HG03558 (cell line): ENCODE data around the gene MON1B.
A peak's percentile ranks its signal among the peaks of the same experiment; 100 is the strongest.

ENCODE experiments used
- ATAC-seq: cut with Tn5 transposase; IDR thresholded peaks from one replicate; pipeline ENCODE4 v1.9.1; 2021; ENCODE audit warnings: moderate number of reproducible peaks; ENCODE audit not compliant: unreplicated experiment; ENCODE audit errors: extremely low read depth

Gene MON1B

DNA sequence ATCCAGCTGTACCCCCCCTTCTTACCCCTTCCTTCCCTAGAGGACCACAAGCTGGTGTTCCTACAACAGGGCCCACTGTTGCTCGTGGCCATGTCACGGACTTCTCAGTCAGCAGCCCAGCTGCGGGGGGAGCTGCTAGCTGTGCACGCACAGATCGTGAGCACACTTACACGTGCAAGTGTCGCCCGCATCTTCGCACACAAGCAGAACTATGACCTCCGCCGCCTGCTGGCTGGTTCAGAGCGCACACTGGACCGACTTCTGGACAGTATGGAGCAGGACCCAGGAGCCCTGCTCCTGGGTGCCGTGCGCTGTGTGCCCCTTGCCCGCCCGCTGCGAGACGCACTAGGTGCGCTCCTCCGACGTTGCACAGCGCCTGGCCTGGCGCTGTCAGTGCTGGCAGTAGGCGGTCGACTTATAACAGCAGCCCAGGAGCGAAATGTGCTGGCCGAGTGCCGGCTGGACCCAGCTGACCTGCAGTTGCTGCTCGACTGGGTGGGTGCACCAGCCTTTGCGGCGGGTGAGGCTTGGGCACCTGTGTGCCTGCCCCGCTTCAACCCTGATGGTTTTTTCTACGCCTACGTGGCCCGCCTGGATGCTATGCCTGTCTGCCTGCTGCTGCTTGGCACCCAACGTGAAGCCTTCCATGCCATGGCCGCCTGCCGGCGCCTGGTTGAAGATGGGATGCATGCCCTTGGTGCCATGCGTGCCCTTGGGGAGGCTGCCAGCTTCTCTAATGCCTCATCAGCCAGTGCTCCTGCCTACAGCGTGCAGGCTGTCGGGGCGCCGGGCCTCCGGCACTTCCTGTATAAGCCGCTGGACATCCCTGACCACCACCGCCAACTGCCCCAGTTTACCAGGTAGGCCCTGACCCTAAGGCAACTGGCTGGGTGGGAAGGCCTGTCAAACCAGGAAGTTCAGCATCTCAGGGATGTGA, 3.6 kb downstream of the MON1B start:
- ATAC-seq: no peak

- ATAC-seq: no peak
Observed at GRCh38 chr16:77195411-77195810, 4.4 kb downstream of the MON1B start.

GRCh38 chr16:77197747-77198146, 6.8 kb downstream of the MON1B start:
- no peak for ATAC-seq

DNA sequence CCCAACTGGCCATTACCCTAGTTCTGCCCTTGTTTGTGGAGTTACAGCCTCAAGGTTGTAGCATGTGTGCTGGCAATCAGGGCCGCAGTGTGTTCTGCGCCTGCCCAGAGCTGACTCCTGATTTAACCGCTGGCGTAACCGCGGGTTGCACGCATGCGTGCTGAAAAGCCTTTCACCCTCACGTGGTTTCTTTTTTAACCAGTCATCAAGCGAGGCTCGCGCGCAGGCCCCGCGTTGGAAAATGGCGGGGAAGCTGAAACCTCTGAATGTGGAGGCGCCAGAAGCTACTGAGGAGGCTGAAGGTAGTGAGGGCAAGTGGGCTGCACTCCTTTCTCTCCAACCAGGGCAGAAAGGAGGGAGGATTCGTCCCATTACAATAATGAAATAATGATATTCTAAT, 8.2 kb downstream of the MON1B start, which contains the start of gene SYCE1L:
SYCE1L (plus strand) TSS at position 198 of the 400 bp plus-strand sequence; CDS start at position 242, 44 bp downstream.
- no peak for ATAC-seq

- ATAC-seq: no peak
Observed at GRCh38 chr16:77206533-77206932, 15.5 kb downstream of the MON1B start.

DNA sequence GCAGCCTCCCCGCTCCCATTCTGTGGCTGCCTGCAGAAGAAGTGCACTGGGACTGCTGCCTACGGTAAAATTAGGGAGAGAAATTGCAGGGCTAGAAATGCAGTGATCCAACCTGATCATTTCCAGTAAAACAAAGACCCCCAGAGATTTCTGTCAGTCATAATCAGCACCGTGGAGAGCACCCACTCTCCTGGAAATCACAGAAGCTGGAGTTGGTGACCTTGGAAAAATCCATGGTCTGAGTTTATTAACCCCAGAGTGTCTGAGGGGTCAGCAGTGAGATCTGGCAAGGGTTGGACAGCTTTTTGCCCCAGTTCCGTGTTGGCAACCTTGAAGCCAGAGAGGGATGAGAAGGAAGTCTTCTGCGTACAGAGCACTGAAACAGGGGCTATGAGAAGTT, 16.0 kb downstream of the MON1B start:
- ATAC-seq: no peak

DNA sequence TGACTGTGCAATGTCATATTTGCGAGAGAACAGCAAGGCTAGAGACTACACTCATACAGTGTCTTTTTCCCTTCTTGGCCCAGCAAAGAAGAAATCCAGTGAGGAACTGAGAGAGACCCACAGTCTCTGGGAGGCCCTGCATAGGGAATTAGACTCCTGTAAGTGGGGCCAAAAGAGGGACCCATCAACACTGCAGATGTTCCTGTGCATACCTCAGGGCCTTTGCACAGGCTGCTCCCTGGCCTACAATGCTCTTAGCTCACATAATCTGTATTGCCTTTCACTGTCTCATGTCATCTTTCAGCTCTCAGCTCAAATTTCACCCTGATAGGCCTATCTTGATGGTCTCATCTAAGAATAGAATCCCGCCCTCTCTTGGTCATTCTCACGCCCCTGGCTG, 17.4 kb downstream of the MON1B start:
- ATAC-seq: no peak

- ATAC-seq: no peak
Observed at GRCh38 chr16:77211880-77212740, 21.1 kb downstream of the MON1B start.

DNA sequence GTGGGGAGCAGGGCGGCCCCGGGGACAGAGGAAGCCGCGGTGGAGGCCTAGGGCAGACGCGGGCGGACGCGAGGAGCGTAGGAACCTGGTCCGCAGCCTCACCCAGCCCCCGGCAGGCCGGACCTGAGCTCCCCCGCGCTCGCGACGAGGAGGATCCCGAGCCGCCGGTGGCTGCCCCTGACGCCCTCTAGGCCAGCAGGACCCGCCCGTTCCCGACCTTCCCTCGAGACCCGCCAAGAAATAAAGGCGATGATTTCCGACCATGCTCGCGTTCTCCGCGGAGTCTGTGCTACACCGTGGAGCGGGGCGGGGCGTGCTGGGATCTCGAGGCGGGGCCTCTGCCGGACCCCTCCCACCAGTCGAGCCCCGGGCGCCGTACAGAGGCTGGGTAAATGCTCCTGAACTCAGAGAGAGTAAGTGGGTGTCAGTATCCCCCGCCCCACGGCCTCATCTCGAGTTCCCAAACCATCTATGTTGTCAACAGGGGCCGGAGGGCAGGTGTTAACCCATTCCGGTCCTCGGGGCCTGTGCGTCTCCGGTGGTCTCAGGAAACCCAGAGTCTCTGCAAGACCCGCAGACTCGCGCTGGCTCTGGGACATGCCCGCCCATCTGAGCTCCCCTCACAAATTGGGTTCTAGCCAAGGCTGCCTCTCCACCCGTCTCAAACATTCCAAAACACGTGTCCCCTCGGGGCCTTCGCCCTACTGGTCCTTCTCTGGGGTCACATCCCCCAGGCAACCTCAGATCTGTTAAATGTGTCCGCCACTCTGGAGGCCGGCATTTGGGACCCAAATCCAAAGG, 22.0 kb downstream of the MON1B start:
- ATAC-seq: no peak

DNA sequence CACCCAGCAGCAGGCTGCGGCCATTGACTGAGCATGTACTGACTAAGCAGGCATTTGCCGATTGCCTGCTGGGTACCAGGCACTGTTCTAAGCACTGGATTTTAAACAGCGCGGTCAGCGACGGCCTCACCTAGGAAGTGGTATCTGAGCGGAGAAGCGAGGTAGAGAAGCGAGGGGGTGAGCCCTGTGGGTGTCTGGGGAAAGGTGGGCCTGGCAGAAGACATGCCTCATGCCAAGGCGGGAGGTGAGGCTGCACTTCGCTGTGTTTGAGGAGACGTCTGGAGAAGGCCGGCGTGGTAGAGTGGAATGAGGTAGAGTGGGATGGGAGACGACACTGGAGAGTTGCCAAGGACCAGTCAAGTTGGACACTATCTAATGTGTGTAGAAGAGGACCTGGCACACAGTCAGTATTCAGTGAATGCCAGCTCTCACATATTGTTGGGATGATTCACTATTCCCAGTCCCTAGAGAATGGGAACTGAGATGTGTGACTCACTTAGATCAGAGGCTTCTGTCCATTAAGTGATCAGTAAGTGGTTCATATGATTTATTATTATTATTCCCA, 22.6 kb downstream of the MON1B start:
- no peak for ATAC-seq

GRCh38 chr16:77214411-77215138, 23.6 kb downstream of the MON1B start:
- ATAC-seq: no peak

DNA sequence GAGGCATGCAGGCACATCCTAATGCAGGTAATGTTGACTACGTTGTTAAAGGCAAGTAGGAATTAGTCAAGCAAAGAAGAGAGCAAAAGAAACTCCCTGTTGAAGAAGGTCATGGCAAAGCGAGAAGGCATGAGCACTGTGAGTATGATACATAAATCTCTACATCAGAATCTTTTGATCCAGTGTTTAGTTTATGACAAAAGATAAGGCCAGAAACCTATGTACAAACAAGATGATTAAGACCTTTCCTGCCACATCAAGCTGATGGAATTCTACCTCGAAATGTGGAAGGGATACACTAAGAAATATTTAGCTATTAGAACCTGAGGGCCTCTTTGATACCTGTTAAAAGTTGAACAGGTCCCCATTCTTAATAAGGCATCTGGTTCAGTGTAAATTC, 28.4 kb downstream of the MON1B start:
- no peak for ATAC-seq

DNA sequence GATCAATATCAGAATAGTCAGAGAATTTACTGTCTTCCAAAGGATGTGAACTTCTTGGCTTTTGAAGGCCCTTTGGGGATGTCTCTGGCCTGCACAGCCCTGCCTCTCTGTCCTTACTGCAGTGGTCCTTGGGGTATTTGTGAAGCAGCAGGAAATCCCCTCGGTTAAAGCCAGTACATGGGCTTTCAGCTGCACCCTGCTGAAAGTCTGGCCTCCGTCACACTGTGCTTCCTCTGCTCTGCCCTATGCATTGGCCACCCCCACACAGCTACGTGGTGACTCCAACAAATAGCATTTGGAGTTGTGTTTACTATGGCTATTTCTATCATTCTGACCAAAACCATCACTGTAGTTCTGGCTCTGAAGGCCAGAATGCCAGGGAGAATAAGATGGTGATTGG, 29.4 kb downstream of the MON1B start:
- ATAC-seq: no peak

DNA sequence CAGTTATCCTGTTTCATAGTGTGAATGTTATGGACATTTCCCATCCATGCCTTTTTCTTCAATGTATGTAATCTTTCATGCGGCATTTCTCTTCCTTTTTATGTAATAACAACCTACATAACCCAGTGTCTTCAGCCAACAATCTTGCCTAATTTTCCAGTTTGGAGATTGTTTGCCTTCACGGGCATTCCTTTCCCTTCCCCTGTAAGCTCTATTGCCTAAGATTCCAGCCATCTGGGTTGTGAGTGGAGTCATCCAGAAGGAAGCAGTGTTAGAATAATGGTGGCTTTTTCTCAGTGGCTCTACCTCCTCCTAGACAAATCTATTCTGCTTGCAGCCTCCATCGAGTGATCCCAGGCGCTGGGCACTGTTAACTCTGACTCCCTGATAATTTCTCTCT, 30.5 kb downstream of the MON1B start:
- no peak for ATAC-seq

GRCh38 chr16:77223184-77223583, 32.2 kb downstream of the MON1B start:
- no peak for ATAC-seq

- ATAC-seq: no peak
Observed at GRCh38 chr16:77225182-77225581, 34.2 kb downstream of the MON1B start.

DNA sequence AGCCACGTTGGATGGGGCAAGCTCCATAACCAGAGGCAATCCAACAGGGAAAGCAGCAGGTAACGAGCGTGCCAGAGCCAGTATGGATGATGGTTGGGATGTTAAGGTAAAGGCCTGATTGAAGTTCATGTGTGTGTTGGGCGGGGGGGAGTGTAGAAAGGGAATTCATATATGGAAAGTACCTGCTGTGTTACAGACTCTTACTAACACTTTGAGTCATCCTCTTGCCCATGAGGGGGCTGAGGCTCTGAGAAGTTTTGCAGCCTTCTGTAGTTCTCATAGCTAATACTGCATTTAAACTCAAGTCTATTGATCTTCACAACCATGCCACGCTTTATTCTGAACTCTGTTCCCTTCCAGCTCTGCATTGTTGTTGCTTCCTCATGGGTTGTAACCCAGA, 36.8 kb downstream of the MON1B start:
- ATAC-seq: peak; percentile 72

- ATAC-seq: no peak
Observed at GRCh38 chr16:77231047-77231446, 40.1 kb downstream of the MON1B start.

DNA sequence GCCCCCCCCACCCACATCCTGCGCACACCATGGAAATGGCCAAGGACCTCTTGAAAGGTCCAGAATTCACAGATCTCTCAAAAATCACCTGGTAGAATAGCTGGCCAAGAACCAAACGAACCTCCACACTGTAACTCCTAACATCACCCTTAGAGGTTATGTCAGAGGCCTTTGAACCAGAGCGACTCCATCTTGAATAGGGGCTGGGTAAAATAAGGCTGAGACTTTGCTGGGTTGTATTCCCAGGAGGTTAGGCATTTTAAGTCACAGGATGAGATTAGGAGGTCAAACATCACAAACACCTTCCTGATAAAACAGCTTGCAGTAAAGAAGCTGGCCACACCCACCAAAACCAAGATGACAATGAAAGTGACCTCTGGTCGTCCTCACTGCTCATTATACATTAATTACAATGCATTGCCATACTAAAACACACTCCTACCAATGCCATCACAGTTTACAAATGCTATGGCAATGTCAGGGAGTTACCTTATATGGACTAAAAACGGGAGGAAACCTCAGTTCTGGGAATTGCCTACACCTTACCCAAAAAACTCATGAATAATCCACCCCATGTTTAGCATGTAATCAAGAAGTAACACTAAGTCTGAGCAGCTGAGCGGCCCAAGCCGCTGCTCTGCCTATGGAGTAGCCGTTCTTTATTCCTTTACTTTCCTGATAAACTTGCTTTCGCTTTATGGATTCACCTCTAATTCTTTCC, 43.0 kb downstream of the MON1B start:
- no peak for ATAC-seq
